ENCODE data around the gene SKIC2. TPM values are rescaled to one million over a fixed set of nuclear protein-coding genes. Genes with fewer than 3 reads are reported as not detected.

SKIC2 gene
- total and polyA plus RNA-seq, 2 of the 8 experiments (the other 6 are each of a cell fraction or from before 2014, with no cell fraction given) = 42.1 to 59.7 TPM

- no peak overlapping the region for H2BK15ac ChIP-seq (ENCODE audit: low read length)
- peak overlapping the region; percentile 91 to 100; a peak in 1 of 4 replicates for H3K4me2 ChIP-seq (ENCODE audit: insufficient read depth in 1 of 2, low read depth in 2 of 2, low read length in 2 of 2)
- 88% methylated on average over 14 of the region's 18 CpGs; no CpG with 5 or more reads in 1 of the 2 experiments for WGBS, 2 experiments (ENCODE audit: extremely low coverage in 1 of 2, insufficient coverage in 1 of 2, insufficient read length in 1 of 2, insufficient replicate concordance in 2 of 2, low coverage in 1 of 2, low lambda C conversion rate in 2 of 2, missing lambda C conversion rate in 1 of 2)
- no peak overlapping the region for H2BK120ac ChIP-seq (replicated peaks; ENCODE audit: low read depth, low read length)
- no peak overlapping the region for H3K23ac ChIP-seq (ENCODE audit: insufficient read length)
- no peak overlapping the region for H2AFZ ChIP-seq (ENCODE audit: low read length)
- DNase-seq (ENCODE audit: low read depth in 1 of 2, low spot score in 2 of 2) = no peak
- H3K23me2 ChIP-seq (ENCODE audit: low read depth, low read length) = peaks cover 13% of the 10 kb centered on the region
- peaks cover 0 to 3% of the 10 kb centered on the region in 2 experiments for H4K20me1 ChIP-seq (replicated peaks in 1 of 2; ENCODE audit: control insufficient read depth in 1 of 2, insufficient read depth in 2 of 2, low read length in 2 of 2)
- H3K79me2 ChIP-seq (ENCODE audit: control insufficient read depth in 1 of 2, insufficient read depth in 2 of 2, low read length in 2 of 2) = peaks cover 0 to 11% of the 10 kb centered on the region in 2 experiments; a peak in 1 of 4 replicates
- H3K27ac ChIP-seq (ENCODE audit: low read depth, low read length) = no peak overlapping the region
- no peak for FAIRE-seq
- peaks cover 4% of the 10 kb centered on the region; the same call in 1 of the 2 replicates for H3K79me1 ChIP-seq (ENCODE audit: low read depth, low read length)
- CTCF ChIA-PET (ENCODE audit: partially characterized antibody) = interaction anchor here (0.9 to 10.2 kb wide), 5 partner anchors 9 to 419 kb away, joined by 3 to 84 read pairs (median 4); no protein-coding TSS in a partner anchor
- no peak overlapping the region for H2BK20ac ChIP-seq (ENCODE audit: low read length)
- peaks cover 0 to 9% (median 5%) of the 10 kb centered on the region in 4 experiments; a peak in 5 of 7 replicates for H3K4me1 ChIP-seq (replicated peaks in 1 of 4; ENCODE audit: control insufficient read depth in 3 of 4, insufficient read depth in 4 of 4, low read length in 3 of 4)
- no peak for TF ChIP-seq CHD1 (IDR thresholded peaks at IDR 0.05; ENCODE audit: low read depth, low read length)
- no peak for TF ChIP-seq ATF2 (IDR thresholded peaks at IDR 0.05; ENCODE audit: low read length)
- no peak for TF ChIP-seq CHD2 (IDR thresholded peaks at IDR 0.05; ENCODE audit: low read length)
- no peak for TF ChIP-seq ZNF274 (IDR thresholded peaks at IDR 0.05; ENCODE audit: borderline replicate concordance, extremely low read depth, low read length)
- no peak for TF ChIP-seq YY1 (IDR thresholded peaks at IDR 0.05; ENCODE audit: low read depth, low read length)
- TF ChIP-seq KDM4A (IDR thresholded peaks at IDR 0.05; ENCODE audit: low read depth, low read length, severe bottlenecking) = no peak
- H3K4me3 ChIP-seq (ENCODE audit: extremely low read depth in 1 of 4, insufficient read depth in 2 of 4, low read depth in 3 of 4, low read length in 4 of 4) = peak overlapping the region in 1 of 4 experiments; percentile 81; a peak in 1 of 8 replicates
- peaks cover 10 to 39% (median 26%) of the 10 kb centered on the region in 4 experiments; a peak in 7 of 8 replicates for H3K36me3 ChIP-seq (ENCODE audit: control insufficient read depth in 2 of 4, insufficient read depth in 4 of 4, low read length in 3 of 4)
- no peaks in the 10 kb centered on the region for H3K9me3 ChIP-seq (ENCODE audit: insufficient read depth in 2 of 2, low read depth in 1 of 2, low read length in 1 of 2)
- peak overlapping the region; percentile 88; the same call in 1 of the 2 replicates for H2BK5ac ChIP-seq (ENCODE audit: low read depth, low read length)
- H3K56ac ChIP-seq (replicated peaks; ENCODE audit: insufficient read length, low read depth, low read length) = no peak overlapping the region
- no peak overlapping the region for H3K9ac ChIP-seq (replicated peaks in 1 of 4; ENCODE audit: extremely low read depth in 1 of 4, low read depth in 3 of 4, low read length in 3 of 4)
- no peak overlapping the region for H4K8ac ChIP-seq (ENCODE audit: extremely low read depth, insufficient read depth, low read length)
- POLR2A ChIA-PET (ENCODE audit: partially characterized antibody) = interaction anchor here (0.7 to 15.3 kb wide), 13 partner anchors 15 to 297 kb away, joined by 3 to 279 read pairs (median 7); partner anchors contain the start of genes CFB, EHMT2, FKBPL and NELFE
- H3K27me3 ChIP-seq (replicated peaks in 1 of 4; ENCODE audit: control insufficient read depth in 3 of 4, extremely low read depth in 1 of 4, insufficient read depth in 3 of 4, low read length in 3 of 4) = no peaks in the 10 kb centered on the region; a peak in 1 of 7 replicates
- H4K91ac ChIP-seq (replicated peaks; ENCODE audit: insufficient read length, low read length) = no peak overlapping the region
- no peak overlapping the region for H3K4ac ChIP-seq (replicated peaks; ENCODE audit: insufficient read length, low read depth, low read length)
- no peak overlapping the region for H3K18ac ChIP-seq (ENCODE audit: extremely low read depth, low read length)
- no peak overlapping the region for H2AK5ac ChIP-seq (ENCODE audit: low read depth, low read length)
- H3K14ac ChIP-seq (ENCODE audit: insufficient read length) = no peak overlapping the region
- H4K5ac ChIP-seq (ENCODE audit: insufficient read length, low read depth, low read length) = no peak overlapping the region
- no peak overlapping the region for H2BK12ac ChIP-seq (ENCODE audit: low read depth, low read length)
Observed at GRCh38 chr6:31970604-31971271, 11.8 kb downstream of the SKIC2 start.
